Hematopoietic multipotent progenitor cell treated with erythropoietin and hydrocortisone succinate and interleukin-3 and kit ligand, for 8 days (in vitro differentiated cells): ENCODE results near the gene TMEM135.
A peak's percentile ranks its signal among the peaks of the same experiment; 100 is the strongest.
"Not testable (repeated sequence)": the region's sequence is repeated elsewhere in the genome, so short reads cannot be mapped to it uniquely, and the experiment has no call there.

Source experiments
- DNase-seq: peaks from one replicate; pipeline ENCODE4 v3.0.0-alpha.2; 2015

Gene TMEM135

GRCh38 chr11:87020764-87021365 is 16.9 kb upstream of the TMEM135 start:
- DNase-seq, result no peak

- DNase-seq, result no peak
Measured at GRCh38 chr11:87022254-87022653, 15.5 kb upstream of the TMEM135 start.

GRCh38 chr11:87022738-87023137 is 15.0 kb upstream of the TMEM135 start:
- DNase-seq, result no peak

- DNase-seq, result not testable (repeated sequence)
Measured at GRCh38 chr11:87026415-87026814, 11.3 kb upstream of the TMEM135 start.

GRCh38 chr11:87030458-87031054 is 7.2 kb upstream of the TMEM135 start:
- no peak for DNase-seq

GRCh38 chr11:87031433-87032170 is 6.1 kb upstream of the TMEM135 start:
- no peak for DNase-seq

GRCh38 chr11:87033561-87033960 is 4.2 kb upstream of the TMEM135 start:
- no peak for DNase-seq

GRCh38 chr11:87035976-87036583 is 1.7 kb upstream of the TMEM135 start:
- DNase-seq, result peak; percentile 46

- DNase-seq, result peak; percentile 47
Measured at GRCh38 chr11:87036756-87037449, 831 bp upstream of the TMEM135 start.

- peak; percentile 10 for DNase-seq
Measured at GRCh38 chr11:87038235-87038977, 672 bp downstream of the TMEM135 start.

- no peak for DNase-seq
Measured at GRCh38 chr11:87039371-87039770, 1.6 kb downstream of the TMEM135 start.

GRCh38 chr11:87043894-87044293 is 6.2 kb downstream of the TMEM135 start:
- DNase-seq, result no peak

GRCh38 chr11:87046824-87047223 is 9.1 kb downstream of the TMEM135 start:
- no peak for DNase-seq

GRCh38 chr11:87056091-87056490 is 18.4 kb downstream of the TMEM135 start:
- DNase-seq, result no peak

GRCh38 chr11:87057749-87058148 is 20.0 kb downstream of the TMEM135 start:
- DNase-seq, result no peak

- DNase-seq, result no peak
Measured at GRCh38 chr11:87059596-87060390, 22.1 kb downstream of the TMEM135 start.

- no peak for DNase-seq
Measured at GRCh38 chr11:87061766-87062165, 24.0 kb downstream of the TMEM135 start.

- no peak for DNase-seq
Measured at GRCh38 chr11:87063982-87064381, 26.2 kb downstream of the TMEM135 start.

GRCh38 chr11:87072787-87073186 is 35.1 kb downstream of the TMEM135 start:
- no peak for DNase-seq

GRCh38 chr11:87076260-87076783 is 38.6 kb downstream of the TMEM135 start:
- DNase-seq, result no peak

- no peak for DNase-seq
Measured at GRCh38 chr11:87076874-87077429, 39.2 kb downstream of the TMEM135 start.
